GM18858 (cell line): ENCODE results near the gene CCDC92.

Experiments used
- ATAC-seq: cut with Tn5 transposase; IDR thresholded peaks from one replicate; pipeline ENCODE4 v1.9.1; 2021; ENCODE audit not compliant: unreplicated experiment

CCDC92 gene

GRCh38 chr12:123972457-123973401, at the start of gene CCDC92, which contains the start of gene ZNF664:
TSS of gene CCDC92 (minus strand) at chr12:123972831. CDS start at chr12:123944305, 28,526 bp downstream.
TSS of gene ZNF664 (plus strand) at chr12:123973215. CDS start at chr12:124012145, 38,930 bp downstream.
- ATAC-seq = peak; percentile 75

GRCh38 chr12:124022161-124022560, 49.5 kb upstream of the CCDC92 start:
- ATAC-seq = no peak

- ATAC-seq = no peak
Observed at GRCh38 chr12:124021007-124021406, 48.4 kb upstream of the CCDC92 start.

GRCh38 chr12:124020514-124020949, 47.9 kb upstream of the CCDC92 start:
- no peak for ATAC-seq

- no peak for ATAC-seq
Observed at GRCh38 chr12:124019115-124019514, 46.5 kb upstream of the CCDC92 start.

- no peak for ATAC-seq
Observed at GRCh38 chr12:124018539-124018938, 45.9 kb upstream of the CCDC92 start.

- no peak for ATAC-seq
Observed at GRCh38 chr12:124017064-124017463, 44.4 kb upstream of the CCDC92 start.

GRCh38 chr12:124015494-124016461, 43.1 kb upstream of the CCDC92 start:
- ATAC-seq = no peak

GRCh38 chr12:124013073-124013472, 40.4 kb upstream of the CCDC92 start:
- ATAC-seq = no peak

GRCh38 chr12:124011435-124012115, 38.9 kb upstream of the CCDC92 start:
- ATAC-seq = no peak

- ATAC-seq = no peak
Observed at GRCh38 chr12:124010687-124011086, 38.1 kb upstream of the CCDC92 start.

- ATAC-seq = no peak
Observed at GRCh38 chr12:124009781-124010180, 37.1 kb upstream of the CCDC92 start.

- no peak for ATAC-seq
Observed at GRCh38 chr12:124008595-124008994, 36.0 kb upstream of the CCDC92 start.

GRCh38 chr12:124007826-124008570, 35.4 kb upstream of the CCDC92 start:
- no peak for ATAC-seq

- ATAC-seq = no peak
Observed at GRCh38 chr12:124006846-124007713, 34.4 kb upstream of the CCDC92 start.

- ATAC-seq = no peak
Observed at GRCh38 chr12:124006085-124006845, 33.6 kb upstream of the CCDC92 start.

GRCh38 chr12:124004233-124004875, 31.7 kb upstream of the CCDC92 start:
- no peak for ATAC-seq

- ATAC-seq = no peak
Observed at GRCh38 chr12:124002654-124003053, 30.0 kb upstream of the CCDC92 start.
